Measurements from ENCODE around the gene HS6ST2.

DNA sequence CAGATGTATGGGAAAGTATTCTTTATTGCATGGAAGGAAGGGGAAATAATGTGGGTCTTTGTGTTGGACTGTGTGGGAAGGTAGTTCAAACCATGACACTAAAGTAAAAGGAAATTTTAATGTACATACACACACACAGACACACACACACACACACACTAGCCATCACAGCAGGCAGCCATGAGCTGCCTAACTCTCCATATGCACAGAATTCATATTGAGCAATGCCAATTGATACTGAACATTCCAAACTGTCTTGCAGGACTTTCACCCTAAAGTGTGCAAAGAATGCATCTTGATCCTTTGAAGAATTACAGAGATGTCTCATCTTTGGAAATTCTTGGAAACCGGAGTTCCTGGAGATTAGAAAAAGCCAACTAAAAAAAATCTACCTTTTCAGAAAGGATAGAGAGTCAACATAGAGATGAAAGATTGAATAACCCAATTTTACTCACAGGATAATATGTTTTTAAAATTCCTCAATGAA lies 349.0 kb downstream of the HS6ST2 start:
- TF ChIP-seq, protein P1, sequence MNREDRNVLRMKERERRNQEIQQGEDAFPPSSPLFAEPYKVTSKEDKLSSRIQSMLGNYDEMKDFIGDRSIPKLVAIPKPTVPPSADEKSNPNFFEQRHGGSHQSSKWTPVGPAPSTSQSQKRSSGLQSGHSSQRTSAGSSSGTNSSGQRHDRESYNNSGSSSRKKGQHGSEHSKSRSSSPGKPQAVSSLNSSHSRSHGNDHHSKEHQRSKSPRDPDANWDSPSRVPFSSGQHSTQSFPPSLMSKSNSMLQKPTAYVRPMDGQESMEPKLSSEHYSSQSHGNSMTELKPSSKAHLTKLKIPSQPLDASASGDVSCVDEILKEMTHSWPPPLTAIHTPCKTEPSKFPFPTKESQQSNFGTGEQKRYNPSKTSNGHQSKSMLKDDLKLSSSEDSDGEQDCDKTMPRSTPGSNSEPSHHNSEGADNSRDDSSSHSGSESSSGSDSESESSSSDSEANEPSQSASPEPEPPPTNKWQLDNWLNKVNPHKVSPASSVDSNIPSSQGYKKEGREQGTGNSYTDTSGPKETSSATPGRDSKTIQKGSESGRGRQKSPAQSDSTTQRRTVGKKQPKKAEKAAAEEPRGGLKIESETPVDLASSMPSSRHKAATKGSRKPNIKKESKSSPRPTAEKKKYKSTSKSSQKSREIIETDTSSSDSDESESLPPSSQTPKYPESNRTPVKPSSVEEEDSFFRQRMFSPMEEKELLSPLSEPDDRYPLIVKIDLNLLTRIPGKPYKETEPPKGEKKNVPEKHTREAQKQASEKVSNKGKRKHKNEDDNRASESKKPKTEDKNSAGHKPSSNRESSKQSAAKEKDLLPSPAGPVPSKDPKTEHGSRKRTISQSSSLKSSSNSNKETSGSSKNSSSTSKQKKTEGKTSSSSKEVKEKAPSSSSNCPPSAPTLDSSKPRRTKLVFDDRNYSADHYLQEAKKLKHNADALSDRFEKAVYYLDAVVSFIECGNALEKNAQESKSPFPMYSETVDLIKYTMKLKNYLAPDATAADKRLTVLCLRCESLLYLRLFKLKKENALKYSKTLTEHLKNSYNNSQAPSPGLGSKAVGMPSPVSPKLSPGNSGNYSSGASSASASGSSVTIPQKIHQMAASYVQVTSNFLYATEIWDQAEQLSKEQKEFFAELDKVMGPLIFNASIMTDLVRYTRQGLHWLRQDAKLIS (CRISPR knock-in tag; IDR thresholded peaks at IDR 0.05; ENCODE audit: borderline replicate concordance), result no peak
- no peak for TF ChIP-seq RELA (CRISPR knock-in tag; IDR thresholded peaks at IDR 0.05; ENCODE audit: borderline replicate concordance)
- TF ChIP-seq CTCF (IDR thresholded peaks at IDR 0.05), result no peak
- TF ChIP-seq, protein P2, sequence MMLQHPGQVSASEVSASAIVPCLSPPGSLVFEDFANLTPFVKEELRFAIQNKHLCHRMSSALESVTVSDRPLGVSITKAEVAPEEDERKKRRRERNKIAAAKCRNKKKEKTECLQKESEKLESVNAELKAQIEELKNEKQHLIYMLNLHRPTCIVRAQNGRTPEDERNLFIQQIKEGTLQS (CRISPR knock-in tag; conservative IDR thresholded peaks at IDR 0.05), result no peak
- TF ChIP-seq ZNF423 (CRISPR knock-in tag; IDR thresholded peaks at IDR 0.05), result no peak
- no peak for TF ChIP-seq JUN (CRISPR knock-in tag; IDR thresholded peaks at IDR 0.05)
- TF ChIP-seq, protein P3, sequence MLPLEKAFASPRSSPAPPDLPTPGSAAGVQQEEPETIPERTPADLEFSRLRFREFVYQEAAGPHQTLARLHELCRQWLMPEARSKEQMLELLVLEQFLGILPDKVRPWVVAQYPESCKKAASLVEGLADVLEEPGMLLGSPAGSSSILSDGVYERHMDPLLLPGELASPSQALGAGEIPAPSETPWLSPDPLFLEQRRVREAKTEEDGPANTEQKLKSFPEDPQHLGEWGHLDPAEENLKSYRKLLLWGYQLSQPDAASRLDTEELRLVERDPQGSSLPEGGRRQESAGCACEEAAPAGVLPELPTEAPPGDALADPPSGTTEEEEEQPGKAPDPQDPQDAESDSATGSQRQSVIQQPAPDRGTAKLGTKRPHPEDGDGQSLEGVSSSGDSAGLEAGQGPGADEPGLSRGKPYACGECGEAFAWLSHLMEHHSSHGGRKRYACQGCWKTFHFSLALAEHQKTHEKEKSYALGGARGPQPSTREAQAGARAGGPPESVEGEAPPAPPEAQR (CRISPR knock-in tag; IDR thresholded peaks at IDR 0.05), result no peak
- TF ChIP-seq MAX (CRISPR knock-in tag; IDR thresholded peaks at IDR 0.05), result no peak
- TF ChIP-seq CREB1 (CRISPR knock-in tag; IDR thresholded peaks at IDR 0.05), result no peak

All from WTC11 (cell line).